Prostate gland (tissue), 2 donors: ENCODE data around the gene GNG4.

ENCODE experiments used
- POLR2A ChIP-seq: fragments of 450-650 bp; IDR thresholded peaks from one replicate; pipeline ENCODE4 v1.6.1; 2016; ENCODE audit warnings: antibody characterized with exemption, mild to moderate bottlenecking
- POLR2AphosphoS5 ChIP-seq: sonication (generic); formaldehyde crosslinking; IDR thresholded peaks from one replicate; pipeline ENCODE4 v1.6.1; 2017; ENCODE audit warnings: antibody characterized with exemption
- TF ChIP-seq, protein P1 (sequence below), 4 experiments: fragments of 200-600 bp in 2 of 4; fragments of 450-650 bp in 2 of 4; sonication (generic) in 2 of 4; IDR thresholded peaks; 1 replicate in 3 of 4; 2 replicates in 1 of 4; pipeline ENCODE4 v1.5.1; 2016 to 2019; ENCODE audit warnings: antibody characterized with exemption in 4 of 4, mild to moderate bottlenecking in 2 of 4, moderate library complexity in 2 of 4

DNA sequence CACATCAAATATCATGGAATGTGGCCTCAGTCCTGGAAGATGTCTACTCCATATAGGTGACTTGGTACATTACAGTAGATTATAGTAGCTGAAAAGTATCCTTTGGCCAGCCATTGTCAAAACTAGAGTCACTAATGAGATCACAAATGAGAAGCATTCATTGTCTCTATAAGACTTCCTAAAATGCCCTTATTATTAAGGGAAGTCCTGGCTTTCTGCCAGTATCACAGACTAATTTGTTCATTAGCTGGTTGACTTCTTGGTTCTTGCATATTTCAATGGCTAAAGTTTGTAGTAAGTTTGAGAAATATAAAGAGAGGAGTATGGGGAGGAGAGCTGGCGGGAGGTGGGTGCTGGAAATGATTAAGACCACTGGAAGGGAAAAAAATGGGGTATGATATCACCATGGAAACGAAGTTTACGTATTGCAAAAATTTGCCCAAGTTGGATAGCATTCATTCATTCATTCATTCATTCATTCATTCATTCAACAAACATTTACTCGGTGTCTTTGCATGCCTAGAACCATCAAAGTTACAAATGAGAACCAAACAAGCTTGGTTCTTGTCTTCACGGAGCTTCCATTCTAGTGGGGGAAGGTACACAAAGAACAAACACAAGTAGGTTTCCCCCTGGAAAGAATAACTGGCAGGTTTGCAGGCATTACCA lies 133.6 kb downstream of the GNG4 start:
- TF ChIP-seq, protein P1, sequence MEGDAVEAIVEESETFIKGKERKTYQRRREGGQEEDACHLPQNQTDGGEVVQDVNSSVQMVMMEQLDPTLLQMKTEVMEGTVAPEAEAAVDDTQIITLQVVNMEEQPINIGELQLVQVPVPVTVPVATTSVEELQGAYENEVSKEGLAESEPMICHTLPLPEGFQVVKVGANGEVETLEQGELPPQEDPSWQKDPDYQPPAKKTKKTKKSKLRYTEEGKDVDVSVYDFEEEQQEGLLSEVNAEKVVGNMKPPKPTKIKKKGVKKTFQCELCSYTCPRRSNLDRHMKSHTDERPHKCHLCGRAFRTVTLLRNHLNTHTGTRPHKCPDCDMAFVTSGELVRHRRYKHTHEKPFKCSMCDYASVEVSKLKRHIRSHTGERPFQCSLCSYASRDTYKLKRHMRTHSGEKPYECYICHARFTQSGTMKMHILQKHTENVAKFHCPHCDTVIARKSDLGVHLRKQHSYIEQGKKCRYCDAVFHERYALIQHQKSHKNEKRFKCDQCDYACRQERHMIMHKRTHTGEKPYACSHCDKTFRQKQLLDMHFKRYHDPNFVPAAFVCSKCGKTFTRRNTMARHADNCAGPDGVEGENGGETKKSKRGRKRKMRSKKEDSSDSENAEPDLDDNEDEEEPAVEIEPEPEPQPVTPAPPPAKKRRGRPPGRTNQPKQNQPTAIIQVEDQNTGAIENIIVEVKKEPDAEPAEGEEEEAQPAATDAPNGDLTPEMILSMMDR (IDR thresholded peaks at IDR 0.05), result no peak
- TF ChIP-seq POLR2A (no peak), POLR2AphosphoS5 (no peak)
